GM15510 (cell line): ENCODE data around the gene MPP7.

Experiments
- POLR2A ChIP-seq: IDR thresholded peaks from 3 replicates; pipeline ENCODE4 v1.6.1; 2011; ENCODE audit warnings: borderline replicate concordance; ENCODE audit not compliant: insufficient read length; ENCODE audit errors: extremely low read depth

Gene MPP7

GRCh38 chr10:28302638-28303488, at the start of gene MPP7:
Gene MPP7, minus strand, starts transcription at chr10:28303064. Its CDS starts 64,460 bp downstream, at chr10:28238604.
- no peak for TF ChIP-seq POLR2A

GRCh38 chr10:28349892-28350291, 47.0 kb upstream of the MPP7 start:
- TF ChIP-seq POLR2A: no peak

GRCh38 chr10:28343987-28344895, 41.4 kb upstream of the MPP7 start:
- TF ChIP-seq POLR2A: no peak

- TF ChIP-seq POLR2A: no peak
Measured at GRCh38 chr10:28343252-28343651, 40.4 kb upstream of the MPP7 start.

- no peak for TF ChIP-seq POLR2A
Measured at GRCh38 chr10:28332726-28333125, 29.9 kb upstream of the MPP7 start.

- no peak for TF ChIP-seq POLR2A
Measured at GRCh38 chr10:28331841-28332240, 29.0 kb upstream of the MPP7 start.

GRCh38 chr10:28331066-28331465, 28.2 kb upstream of the MPP7 start:
- TF ChIP-seq POLR2A: no peak

GRCh38 chr10:28328346-28328745, 25.5 kb upstream of the MPP7 start:
- no peak for TF ChIP-seq POLR2A

- no peak for TF ChIP-seq POLR2A
Measured at GRCh38 chr10:28327491-28327880, 24.6 kb upstream of the MPP7 start.

GRCh38 chr10:28326516-28327490, 23.9 kb upstream of the MPP7 start:
- no peak for TF ChIP-seq POLR2A

- TF ChIP-seq POLR2A: no peak
Measured at GRCh38 chr10:28320799-28321198, 17.9 kb upstream of the MPP7 start.

GRCh38 chr10:28320090-28320489, 17.2 kb upstream of the MPP7 start:
- no peak for TF ChIP-seq POLR2A

GRCh38 chr10:28318626-28319025, 15.8 kb upstream of the MPP7 start:
- no peak for TF ChIP-seq POLR2A

- no peak for TF ChIP-seq POLR2A
Measured at GRCh38 chr10:28317760-28318159, 14.9 kb upstream of the MPP7 start.
